GM21381 (cell line): Measurements from ENCODE around the gene ARID1B.

Source experiments
- ATAC-seq: cut with Tn5 transposase; IDR thresholded peaks from one replicate; pipeline ENCODE4 v1.9.1; 2021; ENCODE audit warnings: mild to moderate bottlenecking, moderate library complexity; ENCODE audit not compliant: unreplicated experiment

ARID1B gene

DNA sequence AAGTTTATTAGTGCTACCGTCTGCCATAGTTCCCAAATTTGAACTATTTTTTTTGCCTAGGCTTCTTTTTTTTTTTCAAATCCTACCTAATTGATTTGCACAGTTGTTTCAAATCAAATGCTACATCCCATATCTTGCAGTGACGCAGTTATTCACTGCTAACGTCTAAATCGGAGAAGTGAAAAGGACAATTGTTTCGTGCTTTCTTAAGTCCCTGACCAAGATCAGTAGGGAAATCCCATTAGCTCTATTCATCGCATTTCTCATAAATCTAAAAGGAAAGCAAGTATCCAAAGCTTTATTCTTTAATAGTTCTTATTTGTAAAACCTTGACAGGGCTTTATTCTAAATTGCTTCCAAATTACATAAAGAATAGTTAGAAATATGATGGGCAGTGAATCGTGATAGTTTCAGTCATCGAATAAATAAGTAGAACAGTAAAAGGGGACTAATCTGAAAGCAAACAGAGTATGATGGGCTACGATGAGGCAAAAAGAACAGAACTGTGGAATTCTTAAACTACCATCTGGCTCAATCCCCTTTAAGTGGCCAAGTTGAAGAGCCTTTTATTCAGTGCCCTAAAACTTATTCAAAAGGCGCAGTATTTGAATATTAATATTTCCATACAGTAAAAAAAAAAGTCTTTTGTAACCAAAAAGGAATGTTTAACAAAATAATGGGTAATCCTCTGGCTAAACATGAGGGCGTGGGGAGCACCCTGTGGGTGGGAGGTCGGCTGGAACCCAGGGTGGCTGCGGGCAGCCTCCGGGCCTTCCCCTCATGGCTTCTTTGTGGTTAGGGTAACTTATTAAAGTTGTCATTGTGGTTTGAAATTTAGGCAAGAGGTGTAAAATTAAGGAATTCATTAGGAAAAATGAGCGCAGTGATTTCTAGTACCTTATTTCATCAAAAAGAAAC, 3.0 kb upstream of the ARID1B start:
- no peak for ATAC-seq

DNA sequence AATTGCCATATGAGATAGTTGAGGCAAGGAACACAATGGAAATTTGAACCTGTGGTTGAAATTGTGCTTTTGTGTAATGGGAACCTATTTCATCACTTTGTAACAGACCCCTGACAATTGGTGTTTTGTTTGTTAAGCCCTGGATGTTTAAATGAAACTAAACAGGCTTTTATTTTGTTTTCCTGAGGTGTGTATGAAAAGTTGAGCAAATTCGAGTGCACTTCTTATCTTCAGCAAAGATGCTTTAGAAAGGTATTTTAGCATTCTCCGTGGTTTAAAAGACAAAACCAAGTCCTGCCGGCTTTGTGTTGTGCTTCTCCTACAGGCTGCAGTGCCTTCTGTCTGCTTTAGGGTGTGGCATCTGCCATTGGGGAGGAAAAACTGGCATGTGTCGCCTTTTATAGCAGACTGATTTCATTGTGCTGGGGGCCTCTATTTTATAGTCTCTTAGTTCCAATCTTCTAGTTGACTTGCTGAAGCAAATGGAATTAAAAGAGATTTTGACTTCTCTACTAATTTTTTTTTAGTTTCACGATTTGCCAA, 2.2 kb upstream of the ARID1B start:
- no peak for ATAC-seq

DNA sequence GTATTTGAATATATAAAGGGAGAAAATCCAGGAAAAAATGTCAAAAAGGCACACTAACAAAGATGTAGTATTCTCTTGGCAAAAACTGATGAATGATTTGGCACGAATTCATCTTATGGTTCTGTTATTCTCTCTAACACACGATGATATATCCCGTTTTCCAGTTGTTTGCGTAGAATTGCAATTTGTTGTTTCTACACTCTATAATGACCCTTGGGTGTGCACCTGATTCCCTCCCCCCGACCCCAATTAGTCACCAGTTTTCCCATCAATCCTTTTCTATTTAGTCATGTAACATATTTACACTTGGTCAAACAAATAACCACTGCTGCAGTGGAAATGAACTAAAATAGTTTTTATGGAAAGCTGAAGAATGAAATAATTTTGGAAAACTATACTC, 1.5 kb upstream of the ARID1B start:
- no peak for ATAC-seq

DNA sequence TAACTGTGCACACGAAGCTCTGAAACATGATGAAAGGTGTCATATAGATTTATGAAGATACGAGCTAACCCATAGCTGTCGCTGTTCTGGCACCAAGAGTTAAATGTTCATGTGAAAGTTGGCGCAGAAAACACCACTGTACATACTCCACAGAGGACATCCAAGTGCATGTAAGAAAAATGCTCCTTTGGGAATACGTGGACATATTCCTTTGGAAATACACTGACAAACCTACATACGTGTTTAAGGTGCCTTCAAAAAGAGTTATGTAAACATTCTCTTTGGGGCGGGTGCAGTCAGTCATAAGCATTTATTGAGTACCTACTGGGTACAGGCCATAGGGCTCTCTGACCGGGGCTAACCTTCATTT, 723 bp upstream of the ARID1B start:
- no peak for ATAC-seq

DNA sequence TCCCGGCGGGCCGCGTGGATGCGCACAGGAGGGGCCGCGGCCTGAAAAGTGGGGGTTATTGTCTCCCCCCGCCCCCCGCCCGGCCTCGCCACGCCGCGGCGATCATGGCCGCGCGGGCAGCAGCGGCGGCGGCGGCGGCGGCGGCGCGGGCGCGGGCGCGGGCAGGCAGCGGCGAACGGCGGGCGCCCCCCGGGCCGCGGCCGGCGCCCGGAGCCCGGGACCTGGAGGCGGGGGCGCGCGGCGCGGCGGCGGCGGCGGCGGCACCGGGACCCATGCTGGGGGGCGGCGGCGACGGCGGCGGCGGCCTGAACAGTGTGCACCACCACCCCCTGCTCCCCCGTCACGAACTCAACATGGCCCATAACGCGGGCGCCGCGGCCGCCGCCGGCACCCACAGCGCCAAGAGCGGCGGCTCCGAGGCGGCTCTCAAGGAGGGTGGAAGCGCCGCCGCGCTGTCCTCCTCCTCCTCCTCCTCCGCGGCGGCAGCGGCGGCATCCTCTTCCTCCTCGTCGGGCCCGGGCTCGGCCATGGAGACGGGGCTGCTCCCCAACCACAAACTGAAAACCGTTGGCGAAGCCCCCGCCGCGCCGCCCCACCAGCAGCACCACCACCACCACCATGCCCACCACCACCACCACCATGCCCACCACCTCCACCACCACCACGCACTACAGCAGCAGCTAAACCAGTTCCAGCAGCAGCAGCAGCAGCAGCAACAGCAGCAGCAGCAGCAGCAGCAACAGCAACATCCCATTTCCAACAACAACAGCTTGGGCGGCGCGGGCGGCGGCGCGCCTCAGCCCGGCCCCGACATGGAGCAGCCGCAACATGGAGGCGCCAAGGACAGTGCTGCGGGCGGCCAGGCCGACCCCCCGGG, 637 bp downstream of the ARID1B start:
- peak; percentile 5 for ATAC-seq

DNA sequence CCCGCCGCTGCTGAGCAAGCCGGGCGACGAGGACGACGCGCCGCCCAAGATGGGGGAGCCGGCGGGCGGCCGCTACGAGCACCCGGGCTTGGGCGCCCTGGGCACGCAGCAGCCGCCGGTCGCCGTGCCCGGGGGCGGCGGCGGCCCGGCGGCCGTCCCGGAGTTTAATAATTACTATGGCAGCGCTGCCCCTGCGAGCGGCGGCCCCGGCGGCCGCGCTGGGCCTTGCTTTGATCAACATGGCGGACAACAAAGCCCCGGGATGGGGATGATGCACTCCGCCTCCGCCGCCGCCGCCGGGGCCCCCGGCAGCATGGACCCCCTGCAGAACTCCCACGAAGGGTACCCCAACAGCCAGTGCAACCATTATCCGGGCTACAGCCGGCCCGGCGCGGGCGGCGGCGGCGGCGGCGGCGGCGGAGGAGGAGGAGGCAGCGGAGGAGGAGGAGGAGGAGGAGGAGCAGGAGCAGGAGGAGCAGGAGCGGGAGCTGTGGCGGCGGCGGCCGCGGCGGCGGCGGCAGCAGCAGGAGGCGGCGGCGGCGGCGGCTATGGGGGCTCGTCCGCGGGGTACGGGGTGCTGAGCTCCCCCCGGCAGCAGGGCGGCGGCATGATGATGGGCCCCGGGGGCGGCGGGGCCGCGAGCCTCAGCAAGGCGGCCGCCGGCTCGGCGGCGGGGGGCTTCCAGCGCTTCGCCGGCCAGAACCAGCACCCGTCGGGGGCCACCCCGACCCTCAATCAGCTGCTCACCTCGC, 1.5 kb downstream of the ARID1B start:
- no peak for ATAC-seq

DNA sequence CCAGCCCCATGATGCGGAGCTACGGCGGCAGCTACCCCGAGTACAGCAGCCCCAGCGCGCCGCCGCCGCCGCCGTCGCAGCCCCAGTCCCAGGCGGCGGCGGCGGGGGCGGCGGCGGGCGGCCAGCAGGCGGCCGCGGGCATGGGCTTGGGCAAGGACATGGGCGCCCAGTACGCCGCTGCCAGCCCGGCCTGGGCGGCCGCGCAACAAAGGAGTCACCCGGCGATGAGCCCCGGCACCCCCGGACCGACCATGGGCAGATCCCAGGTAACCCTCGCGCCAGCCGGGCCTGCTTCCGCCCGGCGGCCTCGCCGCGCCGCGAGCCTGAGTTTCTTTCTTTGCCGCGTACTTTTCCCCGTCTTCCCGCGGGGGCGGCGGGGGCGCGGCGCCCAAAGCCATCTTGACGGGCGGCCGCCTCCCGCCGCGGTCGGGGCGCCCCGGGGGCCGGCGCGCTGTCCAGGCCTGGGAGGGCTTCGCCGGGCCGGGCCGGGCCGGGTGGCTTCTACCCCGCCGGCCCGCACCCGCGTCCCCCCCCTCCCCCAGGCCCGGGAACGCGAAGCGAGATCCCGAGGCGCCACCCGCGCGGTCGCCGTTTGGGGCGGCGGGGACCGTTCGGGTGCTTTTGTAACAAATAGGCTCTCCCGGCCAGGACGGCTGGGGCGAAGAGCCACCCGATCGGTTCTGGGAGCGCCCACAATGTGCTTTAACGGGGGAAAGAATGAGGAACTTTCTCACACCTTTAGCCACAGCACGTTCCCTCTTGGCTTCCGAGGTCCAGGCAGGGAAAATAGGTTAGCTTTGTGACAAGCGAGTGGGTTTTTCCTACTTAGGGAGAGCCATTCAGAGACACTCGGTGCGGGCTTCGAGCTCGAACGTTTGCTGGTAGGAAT, 2.3 kb downstream of the ARID1B start:
- no peak for ATAC-seq

DNA sequence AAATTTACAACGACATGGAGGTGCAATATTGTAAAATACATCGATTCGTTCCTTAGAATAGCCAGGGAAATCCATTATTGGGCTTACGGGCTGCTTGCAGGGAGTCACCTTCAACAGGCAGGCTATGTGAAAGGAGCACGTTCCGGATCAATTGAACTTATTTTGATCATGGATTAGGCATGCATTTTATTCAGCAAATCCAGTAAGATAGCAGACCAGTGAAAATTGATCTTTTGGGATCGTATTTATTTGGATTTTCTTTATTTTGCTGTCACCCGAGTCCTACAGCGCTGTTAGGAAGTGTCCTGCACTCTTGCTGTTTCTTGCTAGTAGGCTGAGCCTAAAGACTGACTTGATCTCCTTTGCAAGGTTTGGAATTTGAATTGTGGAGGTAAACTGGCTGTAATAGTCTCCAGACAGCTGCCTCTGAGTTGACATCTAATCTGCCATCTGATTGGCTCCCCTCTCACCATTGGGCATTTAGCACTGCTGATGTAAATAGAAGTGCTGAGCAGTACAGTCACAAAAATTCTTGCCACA, 3.0 kb downstream of the ARID1B start:
- peak; percentile 33 for ATAC-seq

DNA sequence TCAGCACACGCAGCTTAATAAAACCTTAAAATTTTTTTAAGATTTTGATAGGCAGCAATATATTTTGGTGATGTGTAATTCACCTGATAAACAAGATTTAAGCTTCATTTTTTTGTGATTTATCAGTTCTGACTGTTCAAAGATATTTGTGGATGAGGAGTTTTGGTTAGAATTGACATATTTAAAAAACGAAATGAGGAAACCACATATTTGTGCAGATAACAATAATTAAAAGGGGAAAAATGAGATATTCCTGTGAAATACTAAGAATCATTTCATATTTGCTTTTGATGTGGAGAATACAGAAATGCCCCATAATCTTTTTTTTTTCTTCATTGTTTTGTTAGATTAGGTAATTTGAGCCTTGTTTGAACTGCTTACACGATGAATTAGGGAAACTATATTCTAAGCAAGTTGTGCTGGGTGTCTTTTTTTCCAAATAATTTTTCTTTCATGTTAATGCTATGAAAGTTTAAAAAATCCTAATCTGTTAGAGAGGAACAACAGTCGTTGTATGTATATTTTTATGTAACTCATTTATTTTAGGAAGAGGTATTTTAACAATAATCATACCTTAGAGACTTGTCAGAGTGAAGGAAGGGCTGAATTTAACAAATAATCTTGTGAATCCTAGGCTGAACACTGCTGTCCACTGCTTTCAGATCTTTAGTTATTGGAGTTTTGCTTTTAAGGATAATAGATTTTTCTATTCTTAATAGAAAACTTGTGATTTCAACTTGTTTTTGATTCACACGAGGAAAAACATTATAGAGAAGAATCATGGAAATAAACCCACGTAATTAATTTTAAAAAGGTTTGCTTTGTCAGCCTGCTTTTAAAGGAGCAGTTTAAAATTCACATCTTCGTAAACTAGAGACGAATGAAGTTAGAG, 4.0 kb downstream of the ARID1B start:
- no peak for ATAC-seq

DNA sequence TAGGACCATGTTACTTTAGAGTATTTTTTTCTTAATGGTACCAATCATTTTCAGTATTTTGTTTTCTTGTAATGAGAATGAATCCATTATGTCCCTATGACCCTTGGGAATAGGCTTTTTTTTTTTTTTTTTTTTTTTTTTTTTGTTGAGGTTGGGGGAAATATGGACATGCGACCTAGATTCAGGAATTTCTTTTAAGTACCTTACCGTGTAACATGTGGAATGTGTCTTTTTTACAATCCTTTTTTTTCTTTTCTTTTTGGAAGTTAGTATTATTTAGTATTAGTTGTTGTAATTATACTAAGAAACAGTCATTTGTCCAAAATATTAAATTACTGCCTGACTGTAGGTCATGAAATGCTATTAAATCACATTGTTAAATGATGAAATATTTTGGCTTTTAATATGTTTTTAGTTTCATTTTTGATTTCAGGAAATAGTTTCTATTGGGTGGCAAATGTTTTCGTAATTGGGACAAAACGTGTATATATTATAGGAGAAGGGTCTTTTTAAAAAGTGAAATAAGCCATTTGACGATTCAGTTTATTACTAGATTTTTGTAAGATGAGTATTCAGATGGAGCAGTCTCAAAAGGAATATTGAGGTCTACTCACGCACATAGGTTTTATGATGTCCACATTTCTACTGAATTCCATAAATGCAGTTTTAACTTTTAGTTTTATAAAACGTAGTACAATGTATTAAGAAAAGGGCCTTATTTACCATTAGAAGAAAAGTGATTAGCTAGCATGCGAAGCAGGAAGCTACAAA, 4.9 kb downstream of the ARID1B start:
- no peak for ATAC-seq

DNA sequence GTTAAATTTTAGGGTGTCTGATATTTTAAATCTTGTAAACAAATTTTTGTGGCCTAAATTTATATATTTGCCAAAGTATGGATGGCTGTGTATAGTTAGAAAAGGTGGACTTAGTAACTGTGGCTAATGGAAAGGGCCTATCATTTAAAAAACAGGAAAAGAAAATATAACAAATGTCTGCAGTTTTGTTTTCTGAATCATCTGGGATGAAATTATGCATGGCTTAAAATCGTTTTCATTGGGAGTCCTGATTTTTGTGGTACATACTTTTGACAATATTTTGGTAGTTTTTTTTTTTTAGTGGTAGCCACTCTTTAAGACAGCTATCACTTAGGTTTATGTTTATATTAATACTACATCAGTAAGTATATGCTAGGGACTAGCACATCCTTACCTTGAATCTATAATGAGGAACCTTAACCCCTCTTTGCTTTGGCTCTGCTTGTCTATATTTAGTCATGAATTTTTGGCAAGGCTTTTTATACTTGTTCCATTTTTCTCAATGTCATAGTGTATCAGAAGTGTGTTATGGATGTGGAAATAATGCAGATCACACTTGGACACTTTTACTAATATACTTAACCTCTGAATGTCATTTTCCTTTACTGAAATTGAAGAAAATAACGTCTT, 5.6 kb downstream of the ARID1B start:
- ATAC-seq, result no peak

DNA sequence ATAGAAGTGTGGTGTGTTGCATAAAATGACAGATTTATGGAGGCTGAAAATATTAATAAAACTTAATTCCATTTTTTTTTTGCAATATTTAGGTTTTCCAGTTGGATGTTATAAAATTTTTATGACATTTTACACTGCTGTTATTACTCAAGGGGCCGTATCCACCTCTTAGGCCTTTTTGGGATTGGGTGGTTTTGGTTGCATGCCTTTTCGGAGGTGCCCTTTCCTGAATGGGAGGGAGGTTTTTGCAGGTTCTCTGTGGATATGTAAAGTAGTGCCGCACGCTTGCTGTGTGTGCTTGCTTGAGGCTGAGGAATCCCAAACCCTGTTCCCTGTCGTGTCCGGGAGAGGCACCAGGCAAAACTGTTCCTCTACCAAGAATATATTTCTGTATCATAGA, 6.8 kb downstream of the ARID1B start:
- no peak for ATAC-seq

DNA sequence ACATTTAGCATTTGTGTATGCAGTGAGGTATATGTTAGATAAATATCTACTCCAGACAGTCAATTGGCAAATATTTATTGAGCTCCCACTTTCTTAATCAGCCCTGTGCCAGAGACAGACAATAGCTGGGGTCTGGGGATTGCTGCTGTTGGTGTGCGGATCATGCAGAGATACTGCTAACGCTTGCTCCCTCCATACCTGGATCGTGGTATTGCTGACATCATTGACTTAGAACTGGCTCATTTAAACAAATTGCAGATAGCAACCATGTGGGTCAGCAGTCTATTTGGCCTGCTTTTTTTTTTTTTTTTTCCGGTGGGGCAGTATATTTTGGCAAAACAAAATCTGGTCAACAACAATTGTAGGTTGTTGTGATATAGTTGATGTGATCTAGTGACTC, 9.5 kb downstream of the ARID1B start:
- no peak for ATAC-seq

DNA sequence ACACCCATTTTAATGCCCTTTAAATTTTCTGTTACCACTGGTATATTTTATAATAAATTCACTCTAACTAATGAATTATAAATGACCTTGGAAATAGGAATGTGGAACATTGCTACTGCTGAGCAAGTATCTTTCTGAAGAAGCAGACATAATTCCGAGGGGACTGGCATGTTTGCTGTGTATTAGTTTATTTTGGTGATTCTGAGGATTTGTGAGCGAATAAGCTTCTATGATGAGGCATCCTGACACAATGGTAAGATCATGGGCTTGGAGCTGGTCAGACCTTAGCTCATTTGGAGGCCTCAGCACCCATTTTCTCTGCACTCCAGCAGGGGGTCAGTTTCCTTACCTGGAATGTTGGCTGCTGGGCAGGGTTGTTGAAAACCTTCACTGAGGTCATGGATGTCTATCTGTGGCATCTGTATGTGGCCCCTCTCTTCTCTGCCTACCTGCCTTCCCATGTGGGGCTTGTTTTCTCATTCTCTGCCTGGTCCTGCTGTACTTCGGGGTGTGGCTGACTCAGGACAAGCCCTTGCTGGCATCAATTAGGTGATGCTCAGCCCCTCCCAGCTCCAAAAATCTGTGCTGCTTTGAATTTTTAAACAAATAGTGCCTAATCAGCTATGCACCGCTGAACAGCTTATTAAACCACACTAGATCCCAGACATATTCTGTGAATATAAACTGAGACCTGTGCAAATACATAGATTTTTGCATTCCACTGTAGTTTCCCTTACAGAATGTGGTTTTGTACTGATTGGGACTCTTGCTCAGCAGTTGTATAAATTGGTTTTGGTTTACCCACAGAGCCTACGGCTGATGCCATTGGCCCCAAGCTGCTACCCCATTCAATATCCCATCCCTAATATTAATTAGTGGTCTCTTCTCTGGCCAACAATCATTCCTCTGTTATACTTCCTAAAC, 10.7 kb downstream of the ARID1B start:
- ATAC-seq, result no peak

DNA sequence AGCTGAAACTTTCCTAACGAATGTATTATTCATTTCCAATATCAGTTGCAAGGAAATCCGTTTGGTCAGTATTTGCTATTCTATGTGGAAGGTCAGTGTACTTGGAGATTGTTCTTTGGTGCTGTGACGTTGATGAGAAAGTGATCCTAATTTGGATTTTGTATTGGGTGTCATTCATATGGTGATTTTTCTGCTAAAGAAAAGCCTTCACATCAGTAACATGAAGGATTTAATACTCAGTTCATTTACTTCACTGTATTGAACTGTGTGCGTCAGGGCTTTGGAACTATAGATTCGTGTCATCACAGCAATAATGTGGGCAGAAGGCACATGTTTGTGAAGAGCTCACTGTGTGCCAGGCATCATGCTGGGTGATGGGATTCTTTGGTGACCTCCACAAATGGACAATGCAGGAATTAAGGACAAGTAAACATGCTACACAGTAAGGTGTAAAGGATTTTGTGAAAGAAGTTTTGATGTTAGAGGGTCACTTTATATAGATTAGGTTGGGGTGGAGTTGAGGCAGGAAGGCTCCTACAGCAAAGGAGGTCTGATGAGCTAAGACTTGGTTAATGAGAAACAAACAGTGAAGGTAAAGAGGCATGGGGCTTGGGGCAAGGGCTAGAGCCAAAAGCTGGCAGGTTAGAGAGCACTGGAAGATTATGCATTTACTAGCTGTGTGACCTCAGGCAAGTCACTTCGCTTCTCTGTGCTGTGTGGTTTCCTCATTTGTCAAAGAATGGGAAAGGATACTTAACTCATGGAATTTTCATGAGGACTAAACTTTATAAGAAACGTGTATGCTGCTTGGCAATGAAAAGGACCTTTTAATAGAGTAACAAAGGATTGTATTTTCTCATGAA, 12.1 kb downstream of the ARID1B start:
- ATAC-seq, result no peak
